NT2/D1 (cell line): Measurements from ENCODE around the gene FLYWCH1.

Experiments used
- SUZ12 ChIP-seq: IDR thresholded peaks from 2 replicates; pipeline ENCODE4 v1.6.1; 2011; ENCODE audit not compliant: insufficient read length, insufficient read depth; ENCODE audit errors: extremely low read depth
- YY1 ChIP-seq: IDR thresholded peaks from 2 replicates; pipeline ENCODE4 v1.6.1; 2011; ENCODE audit not compliant: insufficient read length, insufficient read depth
- ZNF274 ChIP-seq: IDR thresholded peaks from 2 replicates; pipeline ENCODE4 v1.6.1; 2011; ENCODE audit warnings: mild to moderate bottlenecking, low read depth, low read length

DNA sequence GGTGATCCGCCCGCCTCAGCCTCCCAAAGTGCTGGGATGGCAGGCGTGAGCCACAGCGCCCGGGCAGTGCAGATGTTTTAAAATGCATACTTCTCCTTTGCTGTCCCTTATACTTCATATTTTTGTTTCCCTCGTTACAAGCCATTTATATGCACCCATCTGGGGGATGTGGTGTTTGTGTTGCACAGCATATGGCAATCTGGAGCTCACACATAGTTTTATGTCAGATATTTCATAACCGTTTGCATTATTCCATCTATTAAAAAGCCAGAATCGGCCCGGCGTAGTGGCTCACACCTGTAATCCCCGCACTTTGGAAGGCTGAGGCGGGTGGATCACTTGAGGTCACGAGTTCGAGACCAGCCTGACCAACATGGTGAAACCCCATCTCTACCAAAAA is 11.8 kb downstream of the FLYWCH1 start:
- TF ChIP-seq ZNF274 (no peak), YY1 (no peak), SUZ12 (no peak)
